Measurements from ENCODE around the gene KRT5.
A peak's percentile ranks its signal among the peaks of the same experiment; 100 is the strongest.

The KRT5 gene

GRCh38 chr12:52522346-52523011, 2.3 kb upstream of the KRT5 start:
- DNase-seq (ENCODE audit: low spot score) (peak; percentile 75), ATAC-seq (ENCODE audit: low read depth) (peak; percentile 17)

DNA sequence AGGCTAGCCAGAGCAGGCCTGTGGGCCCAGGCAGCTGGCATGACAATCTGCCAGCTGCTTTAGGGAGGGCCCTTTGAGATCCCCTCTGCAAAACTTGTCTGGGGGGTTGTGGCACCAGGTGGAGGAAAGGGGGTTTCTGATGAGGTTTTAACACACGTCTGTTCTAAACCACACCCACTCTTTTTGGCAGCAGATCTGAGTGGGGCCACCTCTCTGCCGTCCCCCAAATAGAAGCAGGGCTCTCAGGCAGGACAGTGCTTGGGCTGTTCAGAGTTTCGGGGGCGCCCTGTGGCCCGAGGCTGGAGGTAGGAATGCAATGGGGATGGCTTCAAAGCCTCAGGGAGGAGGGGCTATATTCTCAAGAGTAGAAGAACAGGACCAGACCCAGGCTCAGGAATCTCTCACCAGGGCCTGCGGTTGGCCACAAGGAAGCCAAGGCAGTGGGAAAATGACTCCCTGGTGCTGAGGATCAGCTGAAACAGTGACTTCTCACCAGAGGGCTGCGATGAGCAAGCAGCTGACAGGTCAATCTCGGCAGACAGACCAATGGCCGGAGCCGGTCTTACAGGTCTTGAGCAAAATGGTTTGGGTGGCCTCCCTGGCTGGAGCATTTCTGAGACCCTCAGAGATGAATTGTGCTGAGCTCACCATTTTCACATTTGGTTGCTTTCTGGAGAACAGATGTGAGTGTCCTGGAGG, 1.5 kb upstream of the KRT5 start:
- H3K27ac ChIP-seq (ENCODE audit: poor library complexity, severe bottlenecking), result peak overlapping the region; percentile 99
- H3K27me3 ChIP-seq (ENCODE audit: insufficient read depth, poor library complexity, severe bottlenecking), result no peaks in the 10 kb centered on the region

More at GRCh38 chr12:52522346-52523011, 2.3 kb upstream of the KRT5 start:
- Histone ChIP-seq H3K36me3 (ENCODE audit: low read depth) (peaks cover 27% of the 10 kb centered on the region), H3K27me3 (ENCODE audit: insufficient read depth, poor library complexity, severe bottlenecking) (no peaks in the 10 kb centered on the region), H3K27ac (ENCODE audit: poor library complexity, severe bottlenecking) (peak overlapping the region; percentile 99), H3K4me3 (ENCODE audit: severe bottlenecking) (peak overlapping the region; percentile 3), H3K9me3 (ENCODE audit: severe bottlenecking) (no peaks in the 10 kb centered on the region), H3K4me1 (ENCODE audit: insufficient read depth, poor library complexity, severe bottlenecking) (peaks cover 55% of the 10 kb centered on the region)
- no peak for TF ChIP-seq CTCF (IDR thresholded peaks at IDR 0.05; ENCODE audit: poor library complexity, severe bottlenecking)

GRCh38 chr12:52521175-52521567, 977 bp upstream of the KRT5 start:
- H3K4me1 ChIP-seq (ENCODE audit: insufficient read depth, poor library complexity, severe bottlenecking), result peaks cover 65% of the 10 kb centered on the region

More for the DNA sequence above, 1.5 kb upstream of the KRT5 start:
- DNase-seq (ENCODE audit: low spot score), result peak; percentile 81
- Histone ChIP-seq H3K9me3 (ENCODE audit: severe bottlenecking) (no peaks in the 10 kb centered on the region), H3K4me1 (ENCODE audit: insufficient read depth, poor library complexity, severe bottlenecking) (peaks cover 63% of the 10 kb centered on the region), H3K4me3 (ENCODE audit: severe bottlenecking) (peak overlapping the region; percentile 3), H3K36me3 (ENCODE audit: low read depth) (peaks cover 34% of the 10 kb centered on the region)
- no peak for TF ChIP-seq CTCF (IDR thresholded peaks at IDR 0.05; ENCODE audit: poor library complexity, severe bottlenecking)
- peak; percentile 9 for ATAC-seq (ENCODE audit: low read depth)

DNA sequence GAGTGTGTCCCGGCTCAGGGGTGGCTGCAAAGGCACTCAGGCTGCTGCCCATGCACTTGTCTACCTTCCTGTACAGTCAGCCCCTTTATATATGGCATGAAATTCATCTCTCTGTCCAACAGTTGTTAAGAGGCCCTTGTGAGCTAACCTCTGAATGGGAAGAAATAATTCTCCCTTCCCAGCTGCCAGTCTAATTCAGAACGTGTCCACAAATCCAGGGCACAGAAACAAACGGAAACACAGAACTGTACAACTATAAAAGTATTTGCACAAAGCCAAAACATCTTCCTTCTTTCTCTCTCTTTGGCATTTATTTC, 849 bp downstream of the KRT5 start:
- H3K27me3 ChIP-seq (ENCODE audit: insufficient read depth, poor library complexity, severe bottlenecking), result no peaks in the 10 kb centered on the region
- peak overlapping the region; percentile 99 for H3K27ac ChIP-seq (ENCODE audit: poor library complexity, severe bottlenecking)
- no peak for ATAC-seq (ENCODE audit: low read depth)
- H3K36me3 ChIP-seq (ENCODE audit: low read depth), result peaks cover 58% of the 10 kb centered on the region
- peak overlapping the region; percentile 79 for H3K4me3 ChIP-seq (ENCODE audit: severe bottlenecking)
- no peaks in the 10 kb centered on the region for H3K9me3 ChIP-seq (ENCODE audit: severe bottlenecking)
- peaks cover 48% of the 10 kb centered on the region for H3K4me1 ChIP-seq (ENCODE audit: insufficient read depth, poor library complexity, severe bottlenecking)
- TF ChIP-seq CTCF (IDR thresholded peaks at IDR 0.05; ENCODE audit: poor library complexity, severe bottlenecking), result no peak
- no peak for DNase-seq (ENCODE audit: low spot score)

More at GRCh38 chr12:52521175-52521567, 977 bp upstream of the KRT5 start:
- Histone ChIP-seq H3K27me3 (ENCODE audit: insufficient read depth, poor library complexity, severe bottlenecking) (no peaks in the 10 kb centered on the region), H3K9me3 (ENCODE audit: severe bottlenecking) (no peaks in the 10 kb centered on the region), H3K4me3 (ENCODE audit: severe bottlenecking) (peak overlapping the region; percentile 79), H3K27ac (ENCODE audit: poor library complexity, severe bottlenecking) (peak overlapping the region; percentile 99), H3K36me3 (ENCODE audit: low read depth) (peaks cover 40% of the 10 kb centered on the region)
- peak; percentile 90 for DNase-seq (ENCODE audit: low spot score)
- no peak for TF ChIP-seq CTCF (IDR thresholded peaks at IDR 0.05; ENCODE audit: poor library complexity, severe bottlenecking)
- ATAC-seq (ENCODE audit: low read depth), result peak; percentile 34

Data from RWPE2 (cell line).